RPMI8226 (cell line): ENCODE data around the gene KLC3.

ENCODE experiments used
- DNase-seq: peaks from one replicate; pipeline ENCODE4 v3.0.0-alpha.2; 2015

The KLC3 gene

DNA sequence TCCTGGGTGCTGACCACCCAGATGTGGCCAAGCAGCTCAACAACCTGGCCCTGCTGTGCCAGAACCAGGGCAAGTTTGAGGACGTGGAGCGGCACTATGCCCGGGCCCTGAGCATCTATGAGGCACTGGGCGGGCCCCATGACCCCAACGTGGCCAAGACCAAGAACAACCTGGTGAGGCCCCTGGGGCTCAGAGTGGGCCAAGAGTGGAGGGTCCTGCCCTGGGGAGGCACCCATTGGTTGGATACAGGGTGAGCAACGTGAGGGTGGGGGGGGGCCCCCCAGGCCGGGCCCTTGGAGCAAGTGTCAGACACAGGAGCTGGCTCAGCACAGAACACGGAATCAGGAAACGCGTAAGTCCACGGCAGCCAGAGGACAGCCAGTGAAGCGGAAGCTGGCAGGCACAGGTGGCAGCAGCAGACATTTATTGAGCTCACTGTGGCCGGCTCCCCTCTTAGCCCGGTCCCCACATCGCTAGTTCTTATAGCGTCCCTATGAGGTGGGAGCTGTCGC lies 8.9 kb downstream of the KLC3 start:
- DNase-seq: no peak

DNA sequence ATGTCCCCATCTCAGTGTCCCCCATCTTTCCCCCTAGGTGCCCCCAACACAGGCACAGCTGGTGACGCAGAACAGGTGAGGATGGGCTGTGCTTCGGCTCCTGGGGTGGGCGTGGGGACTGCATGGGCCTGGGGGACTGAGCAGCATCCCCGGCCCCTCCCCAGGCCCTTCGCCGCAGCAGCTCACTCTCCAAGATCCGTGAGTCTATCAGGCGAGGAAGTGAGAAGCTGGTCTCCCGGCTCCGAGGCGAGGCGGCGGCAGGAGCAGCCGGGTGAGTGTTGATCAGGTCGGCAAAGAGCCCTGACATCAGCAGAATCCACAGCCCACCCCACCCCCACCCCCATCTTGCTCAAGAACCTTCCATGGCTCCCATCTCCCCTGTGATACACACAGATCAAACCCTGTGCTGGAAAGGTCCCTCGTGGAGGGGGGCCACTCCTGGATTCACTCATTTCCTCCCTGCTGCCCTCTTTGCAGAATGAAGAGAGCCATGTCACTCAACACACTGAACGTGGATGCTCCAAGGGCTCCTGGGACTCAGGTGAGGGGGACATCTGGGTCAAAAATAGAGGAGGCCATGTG lies 10.0 kb downstream of the KLC3 start:
- DNase-seq: no peak

DNA sequence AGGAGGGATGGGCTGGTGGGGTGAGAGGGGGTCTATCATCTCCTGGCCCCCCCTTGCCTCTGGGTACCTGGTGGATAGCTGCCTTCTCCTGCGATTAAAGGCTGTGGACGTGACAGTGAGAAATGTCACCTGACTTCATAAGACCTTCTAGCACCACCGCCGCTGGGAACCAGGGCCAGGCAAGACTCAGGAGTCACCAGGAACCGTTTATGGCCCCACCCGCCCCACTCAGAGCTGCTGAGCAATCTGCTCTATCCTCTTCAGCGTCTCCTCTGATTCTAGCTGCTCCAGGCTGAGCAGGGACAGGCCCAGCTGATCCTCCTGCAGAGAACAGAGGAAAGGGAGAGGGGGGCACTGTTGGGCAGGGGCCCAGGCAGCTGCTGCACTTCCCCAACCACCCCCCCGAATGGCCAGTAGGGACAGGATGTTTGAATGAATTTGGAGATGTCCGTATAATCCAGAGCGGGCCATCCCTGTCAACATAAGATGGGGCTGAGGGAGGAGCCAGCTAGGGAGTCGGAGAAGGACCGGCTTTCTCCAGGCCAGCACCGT lies 10.9 kb downstream of the KLC3 start:
- DNase-seq: no peak

DNA sequence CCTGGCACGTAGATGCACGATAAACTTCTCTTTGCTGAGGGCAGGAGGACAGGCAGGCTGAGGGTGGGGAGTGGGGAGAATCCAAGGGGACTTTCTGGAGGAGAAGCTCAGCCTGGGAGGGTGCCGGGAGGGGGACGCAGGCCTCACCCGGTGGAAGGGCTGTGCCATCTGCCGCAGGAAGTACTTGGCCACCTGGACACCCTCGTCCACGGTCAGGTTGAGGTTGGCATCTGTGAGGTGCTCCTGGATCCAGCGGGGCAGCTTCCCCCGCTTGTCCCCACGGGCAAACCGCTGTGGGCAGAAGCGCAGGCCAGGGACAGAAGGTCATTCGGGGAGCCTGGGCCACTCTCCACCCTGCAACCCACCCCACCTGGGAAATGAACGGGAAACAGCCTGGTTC lies 11.5 kb downstream of the KLC3 start:
- no peak for DNase-seq

DNA sequence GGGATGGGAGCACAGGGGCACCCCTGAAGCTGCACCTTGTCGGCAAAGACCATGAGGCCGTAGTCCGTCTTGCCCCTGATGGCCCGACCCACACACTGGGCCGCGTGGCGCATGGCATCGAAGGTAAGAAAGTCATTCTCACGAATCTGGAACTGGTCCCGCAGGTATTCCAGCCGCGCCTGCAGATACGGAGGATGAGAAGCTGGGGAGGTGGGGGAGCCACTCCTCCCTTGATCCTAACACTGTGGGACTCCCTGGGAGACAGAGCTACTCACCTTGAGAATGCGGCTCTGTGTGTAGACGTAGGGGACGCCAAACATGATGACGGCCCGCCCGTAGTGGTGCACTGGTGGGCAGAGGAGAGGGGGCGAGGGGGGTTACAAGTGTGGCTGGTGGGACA lies 11.9 kb downstream of the KLC3 start:
- no peak for DNase-seq

DNA sequence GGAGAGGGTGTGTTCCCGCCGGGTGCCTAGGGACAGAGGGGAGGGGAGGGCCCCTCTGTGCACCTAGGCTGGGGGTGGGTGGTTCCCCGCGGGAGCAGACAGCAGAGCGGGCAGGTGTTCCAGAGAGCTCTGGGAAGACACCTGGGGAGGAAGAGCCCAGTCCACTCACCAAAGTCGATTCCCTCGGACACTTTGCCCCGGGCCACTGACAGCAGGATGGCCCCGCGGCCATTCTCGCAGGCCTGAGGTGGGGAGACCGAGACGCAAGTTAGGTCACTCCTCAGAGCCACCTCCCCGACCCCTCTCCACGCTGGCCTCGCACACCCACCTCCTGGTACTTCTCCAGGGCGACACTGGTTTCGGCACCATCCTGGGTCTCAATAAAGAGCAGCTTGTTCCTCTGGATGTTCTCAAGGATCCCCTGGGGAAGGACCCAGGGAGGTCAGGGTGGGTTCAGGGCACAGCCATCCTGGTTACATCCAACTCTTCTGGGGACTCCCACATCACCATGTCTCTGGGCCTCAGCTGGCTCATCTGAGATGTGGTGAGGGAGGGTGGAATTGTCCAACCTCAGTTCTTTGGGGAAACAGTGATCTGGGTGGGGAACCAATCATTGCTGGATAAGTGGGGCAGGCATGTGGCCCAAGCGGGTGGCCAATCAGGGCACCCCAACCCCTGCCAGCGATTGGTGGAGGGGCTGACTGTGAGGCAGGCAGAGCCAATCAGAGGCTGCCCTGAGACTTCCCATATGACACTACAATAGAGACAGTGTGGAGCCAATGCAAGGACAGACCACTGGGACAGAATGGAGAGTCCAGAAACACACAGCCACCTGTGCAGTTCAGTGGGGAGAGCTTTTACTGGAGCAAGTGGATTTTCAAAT lies 12.6 kb downstream of the KLC3 start:
- DNase-seq: no peak

DNA sequence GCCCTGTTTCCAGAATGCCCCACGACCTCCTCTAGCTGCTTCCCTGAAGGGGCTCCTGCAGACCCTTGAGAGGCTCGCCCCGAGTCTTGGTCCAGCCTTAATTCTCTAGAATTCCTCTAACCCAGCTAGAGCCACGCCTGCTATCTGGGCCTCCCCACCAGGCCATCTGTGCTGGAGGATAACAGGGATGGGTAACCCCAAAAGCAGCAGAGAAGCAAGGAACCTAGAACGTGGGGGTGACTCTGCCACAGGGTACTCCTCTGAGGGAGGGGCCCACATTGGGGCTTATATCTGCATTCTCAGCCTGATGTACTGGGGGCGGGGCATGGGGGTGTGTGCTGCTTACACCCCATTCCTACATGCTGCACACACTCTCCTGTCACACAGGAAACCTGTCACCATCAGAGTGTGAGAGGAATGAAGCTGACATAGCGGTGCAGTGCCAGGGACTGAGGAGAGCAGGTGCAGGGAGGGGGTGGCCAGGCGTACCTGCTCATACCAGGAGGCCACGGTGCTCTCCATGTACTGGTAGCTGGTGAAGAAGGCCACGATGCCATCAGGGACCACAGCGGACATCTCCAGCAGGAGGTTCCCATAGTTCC lies 13.8 kb downstream of the KLC3 start:
- DNase-seq: no peak

DNA sequence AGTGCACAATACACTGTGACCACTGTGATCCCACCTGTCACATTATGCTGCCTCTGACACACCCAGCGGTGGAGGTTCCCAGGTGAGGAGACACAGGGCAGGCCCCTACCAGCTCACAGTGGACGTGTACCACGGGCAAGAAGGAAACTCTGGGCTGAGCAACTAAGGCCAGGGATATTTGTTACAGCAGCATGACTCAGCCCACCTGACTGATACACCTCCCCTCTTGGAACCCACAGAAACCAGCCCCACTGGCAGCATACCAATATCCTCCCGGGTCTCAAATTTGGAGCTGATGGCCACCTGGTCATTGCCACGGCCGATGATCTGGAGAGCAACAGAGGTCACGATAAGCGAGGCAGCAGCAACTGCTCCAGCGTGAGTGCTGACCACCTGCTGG lies 14.9 kb downstream of the KLC3 start:
- no peak for DNase-seq

DNA sequence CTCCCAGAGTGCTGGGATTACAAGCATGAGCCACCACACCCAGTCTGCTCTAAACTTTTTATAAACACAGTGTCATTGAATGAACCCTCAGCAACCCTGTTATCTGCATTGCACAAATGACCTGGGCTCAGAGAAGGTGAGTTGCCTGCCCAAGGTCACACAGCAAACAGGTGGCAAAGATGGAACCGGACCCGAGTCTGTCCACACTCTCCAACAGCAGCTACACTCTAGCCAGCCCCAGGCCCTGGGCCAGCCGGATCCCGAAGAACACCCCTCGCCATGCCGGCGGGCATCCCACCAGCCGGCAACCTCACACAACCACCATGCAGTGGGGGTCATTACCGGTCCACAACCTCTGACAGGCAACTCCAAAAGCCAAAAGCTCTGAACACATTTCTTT lies 15.4 kb downstream of the KLC3 start:
- no peak for DNase-seq

DNA sequence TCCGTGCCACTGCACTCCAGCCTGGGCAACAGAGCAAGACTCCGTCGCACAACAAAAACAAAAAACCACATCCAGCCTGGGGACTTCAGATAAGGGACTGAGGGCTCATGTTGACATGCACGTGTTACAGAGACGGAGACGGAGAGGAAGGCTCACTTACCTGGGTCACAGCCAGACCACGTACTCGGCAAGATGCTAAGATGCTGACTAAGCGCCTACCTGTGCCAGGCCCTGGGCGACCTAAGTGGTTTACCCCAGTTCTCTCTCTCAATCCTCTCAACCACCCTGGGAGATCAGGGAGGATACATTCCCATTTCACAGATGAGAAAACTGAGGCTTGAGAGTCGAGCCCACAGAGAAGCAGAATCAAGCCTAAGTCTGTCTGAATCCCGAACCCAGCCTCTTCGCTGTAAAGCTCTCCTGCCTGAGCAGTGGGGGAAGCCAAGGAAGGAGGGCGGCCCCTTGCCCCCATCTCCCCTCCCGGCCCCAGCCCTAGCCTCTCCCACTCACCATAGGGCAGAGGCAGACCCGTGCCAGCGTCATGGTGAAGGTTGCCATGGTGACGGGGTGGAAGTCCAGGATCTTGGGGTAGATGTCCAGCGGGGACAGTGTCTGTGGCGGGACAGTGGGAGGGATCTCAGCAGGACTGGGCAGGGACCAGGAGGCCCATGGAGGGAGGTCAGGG lies 16.4 kb downstream of the KLC3 start:
- no peak for DNase-seq

DNA sequence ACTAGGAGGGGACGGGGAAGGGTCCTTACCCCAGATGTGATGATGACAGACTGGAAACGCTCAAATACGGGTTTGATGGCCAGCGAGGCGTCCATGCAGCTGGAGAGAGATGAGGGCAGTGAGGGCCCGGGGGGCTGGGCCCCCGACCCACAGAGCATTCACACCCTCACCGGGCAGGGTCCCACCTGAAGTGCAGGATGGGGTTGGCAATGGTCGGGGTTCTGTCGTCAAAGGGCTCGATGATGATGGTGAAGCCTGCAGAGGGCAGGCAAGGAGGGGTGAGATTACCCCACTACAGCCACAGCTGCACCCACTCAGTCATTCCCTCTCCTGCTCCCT lies 16.9 kb downstream of the KLC3 start:
- no peak for DNase-seq

DNA sequence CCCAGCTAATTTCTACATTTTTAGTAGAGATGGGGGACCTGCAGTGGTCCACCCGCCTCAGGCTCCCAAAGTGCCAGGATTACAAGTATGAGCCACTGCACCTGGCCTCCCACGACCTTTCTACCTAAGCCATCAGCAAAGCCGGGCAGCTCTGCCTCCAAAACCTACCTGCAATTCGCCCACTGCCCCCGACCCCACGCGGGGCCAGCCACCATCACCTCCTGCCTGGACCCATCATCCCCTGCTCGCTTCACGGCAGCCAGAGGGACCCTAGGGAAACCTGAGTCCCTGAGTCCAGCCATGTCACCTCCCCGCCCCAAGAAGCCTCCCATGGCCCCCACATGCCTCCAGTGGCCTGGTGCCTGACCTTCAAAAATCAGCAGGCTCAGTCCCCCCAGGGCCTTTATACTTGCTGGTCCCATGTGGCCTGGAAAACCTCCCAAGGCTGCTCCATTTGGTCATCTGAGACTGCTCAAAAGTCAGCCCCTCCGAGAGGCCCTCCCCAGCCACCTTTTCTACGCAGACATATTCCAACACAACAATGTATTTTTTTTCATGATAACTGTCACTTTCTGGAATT lies 17.8 kb downstream of the KLC3 start:
- DNase-seq: no peak

DNA sequence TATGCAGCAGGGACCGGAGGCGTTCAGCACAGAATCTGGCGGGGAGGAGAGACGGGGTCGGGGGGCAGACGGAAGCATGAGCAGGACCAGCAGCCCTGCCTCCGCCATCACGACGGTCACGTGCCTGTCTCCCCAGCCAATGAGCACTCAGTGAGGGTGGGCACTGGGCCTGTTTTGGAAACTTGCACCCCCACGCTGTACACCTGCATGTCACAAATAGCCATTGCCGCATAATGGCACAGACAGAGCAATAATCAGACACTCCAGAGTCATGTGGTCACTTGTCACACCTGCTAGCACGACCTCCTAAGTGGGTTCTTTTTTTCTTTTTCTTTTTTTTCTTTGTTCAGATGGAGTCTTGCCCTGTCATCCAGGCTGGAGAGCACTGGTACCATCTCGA lies 21.1 kb downstream of the KLC3 start:
- DNase-seq: no peak

DNA sequence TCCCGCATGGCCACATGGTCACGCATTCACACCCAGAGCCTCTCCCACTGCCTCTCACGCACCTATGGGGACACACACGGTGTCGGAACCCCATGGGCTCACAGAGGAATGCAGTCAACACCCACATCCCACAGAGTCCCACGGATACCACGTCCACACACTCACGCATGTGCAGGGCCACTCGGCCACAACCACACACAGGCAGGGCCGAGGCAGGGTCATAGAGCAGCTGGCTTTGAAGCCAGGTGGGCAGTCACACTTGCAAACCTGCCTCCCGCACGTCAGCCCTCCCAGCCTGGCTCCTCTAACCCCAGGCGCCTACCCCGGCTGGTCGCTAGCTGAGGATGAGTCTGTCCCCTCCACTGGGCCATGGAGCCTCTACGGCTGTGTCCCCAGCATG lies 21.7 kb downstream of the KLC3 start:
- no peak for DNase-seq

DNA sequence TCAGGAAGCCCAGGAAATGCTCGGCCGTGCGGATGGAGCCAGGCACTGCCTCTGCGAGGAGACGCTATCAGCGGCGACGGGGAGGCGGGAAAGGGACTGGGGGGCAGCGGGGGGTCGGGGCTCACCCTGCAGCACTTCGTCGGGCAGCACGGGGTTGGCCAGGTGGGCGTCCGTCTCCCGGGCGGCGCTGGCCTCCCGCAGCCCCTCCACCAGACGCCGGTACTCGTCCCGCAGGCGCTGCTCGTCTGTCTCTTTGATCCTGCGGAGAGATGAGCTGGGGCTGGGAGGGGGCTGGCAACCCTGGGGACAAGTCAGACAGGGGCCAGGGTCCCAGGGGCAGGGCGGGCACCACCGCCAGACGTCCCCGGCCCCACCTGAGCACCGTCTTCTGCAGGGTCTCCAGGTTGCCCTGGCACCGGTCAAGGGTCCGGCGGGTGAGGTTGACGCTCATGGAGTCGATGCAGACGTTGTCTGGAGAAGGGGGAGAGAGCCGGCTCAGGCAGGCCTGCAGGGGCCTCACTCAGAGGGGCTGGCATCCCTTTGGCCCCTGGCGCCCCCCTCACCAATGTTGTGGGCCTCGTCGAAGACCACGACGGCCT lies 23.4 kb downstream of the KLC3 start:
- DNase-seq: no peak

DNA sequence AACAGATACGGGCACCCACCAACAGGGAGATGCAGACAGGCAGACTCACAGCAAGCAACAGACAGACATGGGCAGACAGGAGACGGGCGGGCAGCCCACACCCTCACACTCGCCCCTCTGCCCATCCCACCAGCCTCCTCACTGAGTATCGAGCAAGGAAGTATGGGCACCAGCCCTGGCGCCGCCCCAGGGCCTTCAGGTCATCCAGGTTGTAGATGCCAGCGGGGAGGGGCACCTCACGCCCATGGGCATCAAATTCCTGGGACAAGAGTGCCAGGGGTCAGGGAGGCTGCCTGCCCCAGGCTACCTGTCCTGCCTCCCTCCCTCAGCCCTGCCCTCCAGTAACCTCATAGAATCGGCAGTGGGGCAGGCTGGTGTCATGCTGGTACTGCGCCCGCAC lies 24.1 kb downstream of the KLC3 start:
- no peak for DNase-seq

DNA sequence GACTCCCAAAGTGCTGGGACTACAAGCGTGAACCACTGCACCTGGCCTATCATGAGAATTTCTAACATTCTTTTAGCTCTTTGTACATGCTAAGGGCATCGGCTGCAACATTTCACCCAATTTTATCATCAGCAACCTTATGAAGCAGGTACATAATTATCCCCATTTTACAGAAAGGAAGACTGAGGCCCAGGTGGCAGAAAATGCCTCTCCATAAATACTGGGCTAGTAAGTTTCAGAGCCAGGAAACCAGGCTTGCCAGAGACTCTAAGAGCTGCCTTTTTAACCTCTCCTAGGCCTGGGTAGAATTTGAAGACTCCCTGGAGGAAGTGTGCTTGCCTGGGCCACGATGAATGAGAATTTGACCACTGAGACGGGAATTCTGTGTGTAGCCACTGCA lies 27.6 kb downstream of the KLC3 start:
- no peak for DNase-seq

DNA sequence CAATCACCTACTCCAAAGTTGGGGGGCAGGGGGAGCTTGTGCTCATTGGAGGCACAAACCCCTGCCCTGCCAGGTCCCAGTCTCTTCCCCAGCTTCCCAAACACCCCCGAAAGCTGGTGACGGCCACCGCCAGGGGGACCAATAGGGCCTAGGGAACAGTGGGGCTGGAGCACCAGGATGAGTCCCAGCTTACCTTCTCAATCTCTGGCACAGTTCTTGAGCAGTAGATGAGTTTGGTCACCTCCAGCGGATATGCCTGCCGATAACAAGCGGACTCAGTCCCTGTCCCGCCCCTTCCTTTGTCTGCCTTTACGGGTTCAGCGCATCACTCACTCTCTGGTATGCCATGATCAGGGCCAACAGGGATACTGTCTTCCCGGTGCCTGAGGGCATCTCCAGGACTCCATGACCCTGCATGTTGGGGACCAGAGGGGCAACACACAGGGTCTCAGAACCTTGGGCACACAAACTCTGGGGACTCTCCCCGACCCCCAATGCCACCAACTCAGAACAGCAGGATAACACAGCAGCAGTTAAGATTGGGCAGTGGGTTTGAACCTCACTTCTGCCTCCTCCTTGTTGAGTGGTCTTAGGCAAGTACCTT lies 28.3 kb downstream of the KLC3 start:
- DNase-seq: no peak

DNA sequence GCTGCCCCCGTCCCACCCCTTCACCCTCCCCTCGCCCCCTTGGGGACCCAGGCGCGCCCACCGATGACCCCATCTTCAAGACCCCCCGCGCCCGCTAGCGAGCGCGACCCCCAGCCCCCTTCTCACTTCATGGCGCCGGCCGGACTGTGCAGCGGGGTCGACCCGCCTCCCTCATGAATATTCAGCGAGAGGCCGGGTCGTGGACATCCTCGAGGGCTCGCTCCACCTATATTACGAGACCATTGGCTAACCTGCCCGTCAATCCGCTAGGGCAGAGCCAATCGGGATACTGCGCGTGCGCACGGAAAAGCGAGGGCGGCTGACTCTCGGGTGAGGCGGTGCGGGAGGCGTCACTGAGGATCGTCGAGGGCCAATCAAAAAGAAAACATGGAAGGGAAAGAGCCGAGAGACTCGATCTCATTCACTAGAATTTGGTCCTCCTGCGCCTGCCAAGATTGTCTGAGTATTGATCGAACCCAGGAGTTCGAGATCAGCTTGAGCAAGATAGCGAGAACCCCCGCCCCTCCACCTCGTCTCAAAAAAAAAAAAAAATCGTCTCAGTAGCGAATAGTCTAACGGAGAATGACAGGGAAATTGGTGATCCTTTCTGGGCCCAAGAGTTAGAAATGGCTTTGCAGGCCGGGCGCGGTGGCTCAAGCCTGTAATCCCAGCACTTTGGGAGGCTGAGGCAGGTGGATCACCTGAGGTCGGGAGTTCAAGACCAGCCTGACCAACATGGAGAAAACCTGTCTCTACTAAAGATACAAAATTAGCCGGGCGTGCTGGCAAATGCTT lies 30.1 kb downstream of the KLC3 start, which contains the start of gene ERCC2:
Gene ERCC2 (minus strand): TSS at position 164 of the 795 bp plus-strand sequence. CDS start 33 bp downstream, at position 131.
- peak; percentile 98 for DNase-seq

DNA sequence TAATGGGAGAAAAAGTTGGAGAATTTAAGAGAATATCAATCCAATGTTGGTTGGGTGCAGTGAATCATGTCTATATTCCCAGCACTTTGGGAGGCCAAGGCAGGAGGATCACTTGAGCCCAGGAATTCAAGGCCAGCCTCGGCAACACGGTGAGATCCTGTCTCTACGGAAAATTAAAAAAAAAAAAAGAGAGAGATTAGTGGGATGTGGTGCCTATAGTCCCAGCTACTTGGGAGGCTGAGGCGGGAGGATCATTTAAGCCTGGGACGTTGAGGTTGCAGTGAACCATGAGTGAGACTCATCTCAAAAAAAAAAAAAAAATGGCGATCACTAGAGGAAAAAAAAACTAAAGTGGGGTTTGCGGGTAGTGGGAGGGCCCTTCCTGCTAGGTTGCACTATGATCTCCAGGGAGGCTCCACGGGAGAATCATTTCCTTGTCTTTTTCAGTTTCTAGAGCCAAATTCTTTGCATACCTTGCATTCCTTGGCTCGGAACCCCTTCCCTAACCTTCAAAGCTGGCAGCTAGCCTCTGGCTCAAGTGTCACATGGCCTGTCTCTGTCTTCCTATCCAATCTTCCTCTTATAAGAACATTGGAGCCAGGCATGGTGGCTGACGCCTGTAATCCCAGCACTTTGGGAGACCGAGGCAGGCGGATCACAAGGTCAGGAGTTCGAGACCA lies 35.6 kb downstream of the KLC3 start:
- no peak for DNase-seq
